ENCODE measurements around the gene PRRC2B. TPM values are rescaled to one million over a fixed set of nuclear protein-coding genes. Genes with fewer than 3 reads are reported as not detected.
"Not testable (repeated sequence)": the region's sequence is repeated elsewhere in the genome, so short reads cannot be mapped to it uniquely, and the experiment has no call there.

Gene PRRC2B
- 100 to 1,000 TPM in 3 of 4 donors, 10 to 100 TPM in 1; 81.7 to 159 (median 117) TPM for total RNA-seq

DNA sequence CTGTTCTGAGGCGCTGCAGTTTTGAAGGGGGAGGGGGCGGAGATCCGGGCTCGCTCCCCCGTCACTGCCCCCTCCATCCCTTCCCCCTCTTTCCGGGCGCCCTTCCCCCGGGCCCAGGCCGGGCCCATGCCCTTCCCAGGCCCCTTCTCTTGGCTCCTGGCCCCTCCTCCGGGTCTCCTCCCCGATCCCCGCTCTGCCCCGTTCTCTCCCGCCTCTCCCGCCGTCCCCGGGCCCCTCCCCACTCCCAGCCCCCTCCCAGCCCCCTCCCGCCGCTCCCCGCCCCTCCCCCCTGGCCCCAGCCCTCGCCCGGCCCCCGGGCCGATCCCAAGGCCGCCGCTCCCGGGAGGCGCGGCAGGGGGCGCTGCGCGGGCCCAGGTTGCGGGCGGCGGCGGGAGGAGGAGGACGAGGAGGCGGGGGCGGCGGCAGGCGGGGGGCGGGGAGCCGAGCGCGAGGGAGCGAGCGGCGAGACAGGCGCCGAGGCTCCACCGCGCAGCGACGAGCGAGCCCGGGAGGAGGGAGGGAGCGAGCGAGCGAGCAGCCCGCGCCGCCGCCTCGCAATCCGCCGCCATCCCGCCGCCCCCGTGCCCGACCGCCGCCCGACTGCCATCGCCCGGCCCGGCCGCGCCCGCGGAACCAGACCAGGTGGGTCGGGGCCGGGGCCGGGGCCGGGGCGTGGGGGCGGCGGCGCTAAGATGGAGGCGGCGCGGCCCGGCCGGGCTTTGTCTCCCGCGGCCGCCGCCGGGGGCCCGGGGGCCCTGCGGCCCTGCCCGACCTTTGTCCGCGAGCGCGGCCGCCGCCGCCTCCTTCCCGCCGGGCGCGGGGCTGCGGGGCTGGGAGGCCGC, at the start of gene PRRC2B:
PRRC2B (plus strand) TSS at position 465 of the 842 bp plus-strand sequence. CDS start 36,059 bp downstream, outside the sequence.
- H3K4me1 ChIP-seq = peaks cover 46 to 50% of the 10 kb centered on the region in 2 donors
- H3K27me3 ChIP-seq = no peaks in the 10 kb centered on the region
- H3K27ac ChIP-seq = peak within 1 kb of the TSS; percentile 97 to 99 (median 98)
- H3K9me3 ChIP-seq = no peaks in the 10 kb centered on the region
- H3K4me3 ChIP-seq (replicated peaks in 1 of 3) = peak within 1 kb of the TSS; percentile 5 to 90 (median 68)
- peak in 1 of 2 donors; percentile 67 for TF ChIP-seq POLR2A (IDR thresholded peaks at IDR 0.05)
- peak in 4 of 6 experiments; percentile 30 to 95 (median 48) for TF ChIP-seq CTCF (IDR thresholded peaks at IDR 0.05)
- intact Hi-C loops (cut with DNase I) = no loop called here
- no peaks in the 10 kb centered on the region for H3K36me3 ChIP-seq
- DNase-seq = peak; percentile 84 to 87
- WGBS, 2 donors = 2% methylated on average over 11 to 17 of the region's 114 CpGs

DNA sequence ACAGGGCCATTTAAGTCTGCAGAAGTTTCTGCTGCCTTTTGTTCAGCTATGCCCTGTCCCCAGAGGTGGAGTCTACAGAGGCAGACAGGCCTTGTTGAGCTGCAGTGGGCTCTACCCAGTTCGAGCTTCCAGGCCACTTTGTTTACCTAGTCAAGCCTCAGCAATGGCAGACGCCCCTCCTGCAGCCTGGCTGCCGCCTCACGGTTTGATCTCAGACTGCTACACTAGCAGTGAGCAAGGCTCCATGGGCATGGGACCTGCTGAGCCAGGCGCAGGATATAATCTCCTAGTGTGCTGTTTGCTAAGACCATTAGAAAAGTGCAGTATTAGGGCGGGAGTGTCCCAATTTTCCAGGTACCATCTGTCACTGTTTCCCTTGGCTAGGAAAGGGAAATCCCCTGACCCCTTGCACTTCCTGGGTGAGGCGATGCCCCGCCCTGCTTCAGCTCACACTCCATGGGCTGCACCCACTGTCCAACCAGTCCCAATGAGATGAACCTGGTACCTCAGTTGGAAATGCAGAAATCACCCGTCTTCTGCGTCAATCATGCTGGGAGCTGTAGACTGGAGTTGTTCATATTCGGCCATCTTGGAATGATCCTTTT, 48.9 kb upstream of the PRRC2B start:
- not testable (repeated sequence) for H3K4me3 ChIP-seq (replicated peaks in 1 of 3); DNase-seq; H3K36me3 ChIP-seq; H3K4me1 ChIP-seq; H3K9me3 ChIP-seq; H3K27ac ChIP-seq; H3K27me3 ChIP-seq
- 81 to 83% methylated on average over 10 to 11 of the region's 11 CpGs for WGBS, 2 donors
- intact Hi-C loops (cut with DNase I) = loop anchor here (10.0 kb wide), 2 partner anchors 130 to 400 kb away; partner anchors contain the start of gene RAPGEF1

GRCh38 chr9:131346559-131346958, 47.3 kb upstream of the PRRC2B start:
- no peaks in the 10 kb centered on the region for H3K36me3 ChIP-seq
- peaks cover 0 to 9% of the 10 kb centered on the region in 2 donors for H3K4me1 ChIP-seq
- no peaks in the 10 kb centered on the region for H3K9me3 ChIP-seq
- intact Hi-C loops (cut with DNase I) = loop anchor here (10.0 kb wide), 2 partner anchors 128 to 398 kb away; partner anchors contain the start of gene RAPGEF1
- 80 to 92% methylated on average over 6 of the region's 6 CpGs for WGBS, 2 donors
- no peak overlapping the region for H3K27ac ChIP-seq
- H3K27me3 ChIP-seq = no peaks in the 10 kb centered on the region
- no peak for TF ChIP-seq CTCF (IDR thresholded peaks at IDR 0.05)
- TF ChIP-seq POLR2A (IDR thresholded peaks at IDR 0.05) = no peak
- no peak for DNase-seq
- no peak overlapping the region for H3K4me3 ChIP-seq (replicated peaks in 1 of 3)

GRCh38 chr9:131347376-131348020, 46.4 kb upstream of the PRRC2B start:
- Histone ChIP-seq H3K27ac (no peak overlapping the region), H3K36me3 (no peaks in the 10 kb centered on the region), H3K4me3 (replicated peaks in 1 of 3) (no peak overlapping the region), H3K27me3 (no peaks in the 10 kb centered on the region), H3K9me3 (no peaks in the 10 kb centered on the region), H3K4me1 (peaks cover 0 to 9% of the 10 kb centered on the region in 2 donors)
- TF ChIP-seq CTCF (IDR thresholded peaks at IDR 0.05) (no peak), POLR2A (IDR thresholded peaks at IDR 0.05) (no peak)
- 85 to 86% methylated on average over 14 of the region's 19 CpGs for WGBS, 2 donors
- intact Hi-C loops (cut with DNase I) = loop anchor here (10.0 kb wide), 2 partner anchors 127 to 397 kb away; partner anchors contain the start of gene RAPGEF1
- no peak for DNase-seq
